GM21786 (cell line): Measurements from ENCODE around the gene ENTPD1.
"Not testable (repeated sequence)": the region's sequence is repeated elsewhere in the genome, so short reads cannot be mapped to it uniquely, and the experiment has no call there.

Source experiments
- ATAC-seq: cut with Tn5 transposase; IDR thresholded peaks from one replicate; pipeline ENCODE4 v1.9.1; 2021; ENCODE audit not compliant: unreplicated experiment

Gene ENTPD1

GRCh38 chr10:95860166-95860940, 104.4 kb downstream of the ENTPD1 start:
- no peak for ATAC-seq

- no peak for ATAC-seq
Observed at GRCh38 chr10:95861386-95861785, 105.4 kb downstream of the ENTPD1 start.

- ATAC-seq, result peak; percentile 89
Observed at GRCh38 chr10:95864906-95865813, 109.2 kb downstream of the ENTPD1 start.

GRCh38 chr10:95865814-95866466, 110.0 kb downstream of the ENTPD1 start:
- no peak for ATAC-seq

- ATAC-seq, result no peak
Observed at GRCh38 chr10:95866467-95866842, 110.5 kb downstream of the ENTPD1 start.

- ATAC-seq, result no peak
Observed at GRCh38 chr10:95867866-95868265, 111.9 kb downstream of the ENTPD1 start.

GRCh38 chr10:95872158-95872711, 116.3 kb downstream of the ENTPD1 start:
- no peak for ATAC-seq

GRCh38 chr10:95873139-95873538, 117.2 kb downstream of the ENTPD1 start:
- no peak for ATAC-seq

- no peak for ATAC-seq
Observed at GRCh38 chr10:95873651-95874050, 117.7 kb downstream of the ENTPD1 start.

GRCh38 chr10:95874783-95875182, 118.8 kb downstream of the ENTPD1 start:
- not testable (repeated sequence) for ATAC-seq

GRCh38 chr10:95876756-95877155, 120.8 kb downstream of the ENTPD1 start:
- no peak for ATAC-seq

GRCh38 chr10:95877881-95878280, 121.9 kb downstream of the ENTPD1 start:
- ATAC-seq, result peak; percentile 39

GRCh38 chr10:95880704-95881103, 124.7 kb downstream of the ENTPD1 start:
- no peak for ATAC-seq

GRCh38 chr10:95881316-95881715, 125.4 kb downstream of the ENTPD1 start:
- no peak for ATAC-seq

GRCh38 chr10:95889830-95890229, 133.9 kb downstream of the ENTPD1 start:
- ATAC-seq, result no peak

- no peak for ATAC-seq
Observed at GRCh38 chr10:95896071-95896850, 140.3 kb downstream of the ENTPD1 start.

GRCh38 chr10:95905897-95906580, 150.1 kb downstream of the ENTPD1 start:
- not testable (repeated sequence) for ATAC-seq

GRCh38 chr10:95906677-95907455, 150.9 kb downstream of the ENTPD1 start:
- peak; percentile 30 for ATAC-seq
